GM21360 (cell line): ENCODE measurements around the gene URI1.

ENCODE experiments used
- ATAC-seq: cut with Tn5 transposase; IDR thresholded peaks from one replicate; pipeline ENCODE4 v1.9.1; 2021; ENCODE audit warnings: mild to moderate bottlenecking, moderate library complexity; ENCODE audit not compliant: unreplicated experiment

URI1 gene

DNA sequence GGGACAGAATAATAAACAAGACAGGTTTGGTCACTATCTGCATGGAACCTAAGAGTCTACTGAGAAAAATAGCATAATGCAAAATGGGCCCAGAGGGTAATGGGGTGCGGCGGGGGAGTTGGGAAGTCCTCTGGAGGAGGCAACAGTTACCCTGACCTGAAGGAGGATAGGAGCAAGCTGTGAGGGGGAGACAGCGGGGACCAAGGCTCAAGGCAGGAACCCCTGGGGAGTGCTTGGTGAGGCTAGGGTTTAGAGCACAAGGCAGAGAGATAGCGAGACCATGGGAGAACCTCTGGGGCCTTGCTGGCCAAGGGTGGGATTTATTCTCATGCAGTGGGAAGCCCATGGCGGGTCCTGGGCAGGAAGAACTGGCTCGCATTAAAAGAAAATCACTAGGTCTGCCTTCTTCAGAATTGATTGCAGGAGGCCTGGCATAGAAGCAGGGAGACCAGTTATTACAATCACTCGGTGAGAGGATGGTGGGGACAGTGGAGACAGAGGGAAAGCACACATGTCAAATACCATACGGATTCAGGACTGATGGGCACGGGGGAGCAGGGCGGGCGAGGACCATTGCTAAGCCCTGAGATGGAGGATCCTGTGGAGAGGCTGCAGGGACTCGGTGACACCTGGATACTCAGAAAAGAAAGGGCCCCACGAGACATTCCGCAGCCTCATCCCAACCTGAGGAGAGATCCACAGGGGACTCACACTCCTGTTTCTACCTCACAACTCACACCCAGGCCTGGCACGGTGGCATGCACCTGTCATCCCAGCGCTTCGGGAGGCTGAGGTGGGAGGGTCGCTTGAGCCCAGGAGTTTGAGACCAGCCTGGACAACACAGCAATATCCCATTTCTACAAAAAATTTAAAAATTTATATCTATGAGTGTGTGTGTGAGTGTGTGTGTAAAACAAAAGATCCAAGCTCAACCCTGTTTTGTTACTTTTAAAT is 110.4 kb downstream of the URI1 start:
- ATAC-seq = no peak

DNA sequence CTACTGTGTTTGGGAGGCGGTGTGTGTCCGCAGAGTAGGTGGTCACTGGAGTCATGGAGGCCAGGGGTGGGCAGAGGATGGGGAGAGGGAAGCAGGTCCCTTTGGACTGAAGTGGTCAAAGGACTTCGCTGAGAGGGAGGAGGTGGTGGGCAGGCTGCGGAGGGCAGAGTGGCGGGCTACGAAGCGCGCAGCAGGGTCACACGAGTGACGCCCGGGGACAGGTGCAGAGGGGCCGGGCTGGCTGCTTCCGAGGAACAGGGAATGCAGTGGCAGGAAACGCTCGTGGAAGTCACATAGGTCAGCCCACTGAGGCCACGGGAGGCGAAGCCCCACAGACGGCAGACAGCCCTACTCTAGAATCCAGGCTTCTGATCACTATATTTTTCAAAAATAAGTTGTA is 111.5 kb downstream of the URI1 start:
- ATAC-seq = no peak

DNA sequence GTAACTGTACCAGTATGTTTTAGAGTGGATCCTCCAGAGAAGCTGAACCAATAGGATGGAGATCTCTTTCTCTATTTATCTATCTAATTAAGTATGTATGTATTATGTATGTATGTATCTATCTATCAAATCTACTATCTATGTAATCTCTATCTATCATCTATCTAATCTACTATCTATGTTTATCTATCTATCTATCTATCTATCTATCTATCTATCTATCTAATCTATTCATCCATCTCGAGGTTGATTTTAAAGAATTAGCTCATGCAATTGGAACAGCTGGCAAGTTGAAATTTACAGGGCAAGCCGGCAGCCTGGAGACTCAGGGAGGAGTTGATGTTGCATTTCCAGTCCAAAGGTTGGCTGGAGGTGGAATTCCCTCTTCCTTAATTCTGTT is 112.2 kb downstream of the URI1 start:
- no peak for ATAC-seq

DNA sequence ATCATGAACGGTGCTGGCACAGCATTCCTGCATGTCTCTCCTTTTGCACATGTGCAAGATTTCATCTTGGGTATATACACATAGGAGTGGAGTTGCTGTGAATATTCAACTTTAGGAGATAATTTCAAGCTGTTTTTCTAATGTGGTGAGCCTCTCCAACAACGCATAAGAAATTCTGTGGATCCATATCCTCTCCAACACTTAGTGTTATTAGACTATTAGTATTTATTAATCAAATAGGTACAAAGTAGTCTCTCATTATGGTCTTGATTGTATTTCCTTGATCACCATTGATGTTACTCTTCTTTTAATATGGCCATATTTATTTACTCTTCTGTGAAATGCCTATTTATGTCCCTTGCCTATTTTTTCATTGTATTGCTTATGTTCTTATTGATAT is 114.5 kb downstream of the URI1 start:
- ATAC-seq = no peak

DNA sequence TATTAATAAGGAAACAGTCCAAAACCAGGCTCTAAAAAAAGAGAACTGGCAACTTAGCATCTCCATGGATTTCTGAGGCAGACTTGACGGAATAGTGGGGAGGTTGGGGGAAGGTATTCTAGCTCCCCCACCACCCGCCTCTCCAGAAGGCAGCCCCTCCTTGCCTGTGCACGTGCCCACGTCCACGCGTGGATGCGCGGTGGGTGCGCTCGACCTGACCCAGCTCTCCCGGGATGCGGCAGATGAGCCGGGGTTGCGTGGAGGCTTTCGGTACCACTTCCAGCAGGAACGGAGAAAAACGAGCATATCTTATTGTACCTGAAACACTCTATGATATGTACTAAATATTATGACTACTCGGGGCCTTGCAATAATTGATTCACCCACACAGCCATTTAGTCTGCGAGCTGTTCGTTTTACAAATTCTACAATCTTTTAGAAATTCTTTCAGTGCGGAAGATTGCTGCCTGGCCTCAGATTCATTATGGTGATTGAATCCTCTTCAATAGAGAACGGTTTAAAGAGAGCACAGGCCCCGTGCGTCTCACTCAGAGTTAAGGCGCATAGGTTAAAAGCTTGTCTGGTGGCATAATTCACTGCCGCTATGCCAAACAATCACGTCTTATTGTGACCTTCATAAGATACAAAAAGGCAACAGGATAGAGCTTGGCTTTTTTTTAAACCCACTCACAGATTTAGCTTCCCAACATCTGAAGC is 117.9 kb downstream of the URI1 start:
- ATAC-seq = no peak

DNA sequence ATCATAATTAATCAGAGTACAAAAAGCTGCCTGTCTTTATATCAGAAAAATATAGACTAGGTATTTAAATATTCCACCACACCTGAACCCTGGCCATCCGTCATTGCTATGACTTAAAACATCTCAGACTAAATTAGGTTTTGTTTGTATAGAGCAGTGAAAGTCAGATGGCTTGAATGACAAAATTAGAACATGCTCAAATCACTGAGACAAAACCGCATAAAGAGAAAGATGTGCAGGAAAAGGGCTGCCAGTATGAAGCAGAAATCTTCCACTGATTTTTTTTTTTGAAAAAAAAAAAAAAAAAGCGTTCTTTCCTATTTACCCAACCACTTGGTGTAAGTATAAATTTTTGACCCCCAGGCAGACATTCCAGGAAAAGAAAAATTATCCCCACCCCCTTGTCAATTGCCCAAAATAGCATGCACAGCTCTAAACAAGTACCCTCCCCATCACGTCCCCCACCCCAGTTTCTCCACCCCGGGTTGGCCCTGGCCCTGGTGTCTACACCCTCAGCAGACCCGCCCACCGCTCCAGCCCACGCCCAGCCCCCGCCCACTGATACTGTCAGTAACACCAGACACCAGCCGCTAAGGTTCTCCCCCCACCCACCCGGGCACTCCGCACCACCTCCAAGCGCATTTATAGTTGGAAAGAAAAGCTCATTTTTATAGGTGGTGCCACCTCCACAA is 118.6 kb downstream of the URI1 start:
- ATAC-seq = no peak

DNA sequence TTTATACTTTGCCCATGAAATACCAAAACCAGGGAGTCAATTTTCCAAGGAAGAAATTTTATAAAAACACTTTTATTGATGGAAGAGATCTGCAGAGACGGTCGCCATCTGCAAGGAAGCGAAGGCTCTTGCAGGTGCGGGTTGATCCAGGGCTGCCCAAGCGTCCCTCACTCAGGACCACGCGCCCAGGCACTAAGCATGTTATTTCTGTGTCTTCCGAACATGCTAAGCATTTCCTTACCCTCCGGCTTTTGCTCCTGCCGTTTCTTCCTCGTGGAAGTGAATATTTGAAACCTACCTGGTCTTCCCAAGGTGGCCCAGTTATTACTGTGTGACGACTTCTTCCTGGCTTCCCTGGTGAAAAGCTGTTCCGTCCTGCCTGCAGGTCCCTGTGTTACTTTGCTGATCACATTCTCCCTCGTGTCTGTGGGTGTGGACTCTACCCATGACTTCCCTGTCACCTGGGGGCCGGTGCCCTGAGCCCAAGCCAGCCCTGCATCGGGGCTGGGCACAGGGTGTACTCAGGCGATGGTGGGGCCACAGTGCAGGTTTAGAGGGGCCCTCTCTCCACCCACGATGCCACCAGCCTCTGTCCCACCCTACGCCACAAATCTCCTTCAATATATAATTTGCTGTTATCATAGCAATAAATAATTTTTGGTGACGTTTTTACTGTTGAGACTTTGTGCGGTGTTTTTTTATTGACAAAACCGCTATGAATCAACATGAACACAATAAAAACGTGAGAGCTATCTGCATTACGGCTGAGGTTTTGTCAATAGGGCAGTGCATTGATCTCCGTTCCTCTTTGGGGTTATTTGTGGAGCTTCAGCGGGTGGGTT is 119.4 kb downstream of the URI1 start:
- no peak for ATAC-seq

DNA sequence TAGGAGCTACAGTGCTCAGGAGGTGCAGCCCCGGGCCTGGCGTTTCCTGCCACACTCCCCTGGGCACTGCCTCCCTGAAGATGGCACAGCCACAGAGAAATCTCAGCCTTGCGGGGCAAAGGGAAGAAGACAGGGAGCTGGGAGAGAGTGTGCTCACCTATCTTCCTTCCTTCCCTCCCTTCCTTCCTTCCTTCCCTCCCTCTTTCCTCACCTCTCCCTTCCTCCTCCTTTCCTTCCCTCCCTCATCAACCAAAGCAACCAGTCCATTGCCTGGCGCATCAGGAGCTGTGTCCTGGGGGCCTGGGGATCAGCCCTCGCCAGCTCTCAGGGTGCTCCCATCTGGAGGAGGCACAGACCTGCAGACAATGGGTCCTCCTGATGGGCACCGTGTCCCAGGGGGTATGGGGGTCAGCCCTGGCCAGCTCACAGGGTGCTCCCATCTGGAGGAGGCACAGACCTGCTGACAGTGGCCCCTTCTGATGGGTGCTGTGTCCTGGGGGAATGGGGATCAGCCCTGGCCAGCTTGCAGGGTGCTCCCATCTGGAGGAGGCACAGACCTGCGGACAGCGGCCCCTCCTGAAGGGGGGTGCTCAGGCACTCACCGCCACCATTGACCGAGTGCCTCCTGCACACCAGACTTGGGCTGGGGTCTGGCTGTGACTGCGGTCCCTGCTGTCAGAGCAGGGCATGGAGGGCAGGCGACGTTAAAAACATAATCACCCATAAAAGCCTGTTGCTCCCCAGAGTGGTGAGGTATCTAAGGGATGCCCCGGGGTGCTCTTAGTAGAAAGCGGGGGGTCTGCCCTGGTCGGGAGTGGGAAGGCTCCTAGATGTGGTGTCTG is 120.2 kb downstream of the URI1 start:
- ATAC-seq = no peak

DNA sequence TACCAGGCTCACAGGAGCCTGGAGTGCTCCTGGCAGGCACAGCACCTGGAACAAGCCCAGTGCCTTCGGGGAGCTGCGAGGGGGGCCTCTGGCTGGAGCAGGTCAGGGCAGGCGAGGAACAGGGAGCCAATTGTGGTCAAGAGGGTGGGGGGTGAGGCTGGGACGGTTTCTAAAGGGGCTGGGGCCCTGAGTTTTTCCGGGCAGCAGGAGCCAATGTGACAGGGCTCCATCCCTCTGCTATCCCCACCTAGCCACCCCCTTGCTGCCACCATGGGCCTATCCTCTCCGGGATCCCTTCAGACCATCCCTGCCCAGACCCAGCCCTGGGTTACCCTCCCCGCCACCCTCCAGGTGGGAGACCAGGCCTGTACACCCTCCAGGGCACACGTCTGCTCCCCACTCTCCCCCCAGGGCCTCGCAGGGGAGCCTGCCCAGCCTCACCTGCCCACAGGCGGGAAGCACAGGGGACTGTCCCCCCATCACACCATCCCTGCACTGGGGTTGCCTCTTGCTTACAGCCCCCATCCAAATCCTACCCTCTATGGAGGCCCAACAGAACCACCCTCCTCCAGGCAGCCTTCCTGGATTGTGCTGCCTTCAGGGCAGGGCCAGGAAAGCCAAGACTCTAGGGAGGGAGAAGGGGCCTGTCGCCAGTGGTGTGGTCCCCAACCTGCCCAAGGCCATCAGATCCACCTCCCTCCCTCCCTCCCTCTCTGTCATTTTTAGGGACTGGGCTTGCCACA is 121.0 kb downstream of the URI1 start:
- no peak for ATAC-seq

DNA sequence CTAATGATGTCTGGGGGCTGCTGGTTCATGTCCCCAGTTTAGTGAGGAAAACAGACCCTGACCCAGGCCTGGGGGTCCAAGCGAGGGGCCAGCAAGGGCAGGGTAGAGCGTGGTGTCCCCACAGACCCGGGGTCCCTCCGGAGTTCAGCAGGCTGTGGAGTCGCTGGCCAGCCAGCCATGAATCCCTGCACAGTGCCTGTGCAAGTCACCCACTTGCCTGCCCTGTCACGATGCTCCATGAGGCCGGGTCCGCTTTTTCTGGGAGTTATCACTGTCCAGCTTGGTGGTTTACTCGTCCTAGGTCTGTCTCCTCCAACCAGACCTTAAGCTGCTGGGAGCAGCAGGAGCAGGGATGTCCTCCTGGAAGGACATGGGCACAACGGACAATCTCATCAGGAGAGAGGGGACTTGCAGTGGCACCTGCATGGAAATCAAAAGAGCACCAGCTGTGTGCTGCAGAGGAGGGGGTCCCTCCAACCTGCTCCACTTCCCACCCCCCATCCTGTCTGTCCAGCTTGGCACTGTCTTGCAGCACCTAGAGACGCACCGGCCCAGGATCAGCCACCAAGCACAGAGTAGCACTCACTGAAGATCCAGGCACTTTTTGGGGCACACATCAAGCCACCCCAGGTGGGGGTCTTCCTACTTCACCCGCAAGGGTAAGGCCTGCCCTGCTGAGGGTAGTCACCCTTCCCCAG is 121.8 kb downstream of the URI1 start:
- no peak for ATAC-seq

DNA sequence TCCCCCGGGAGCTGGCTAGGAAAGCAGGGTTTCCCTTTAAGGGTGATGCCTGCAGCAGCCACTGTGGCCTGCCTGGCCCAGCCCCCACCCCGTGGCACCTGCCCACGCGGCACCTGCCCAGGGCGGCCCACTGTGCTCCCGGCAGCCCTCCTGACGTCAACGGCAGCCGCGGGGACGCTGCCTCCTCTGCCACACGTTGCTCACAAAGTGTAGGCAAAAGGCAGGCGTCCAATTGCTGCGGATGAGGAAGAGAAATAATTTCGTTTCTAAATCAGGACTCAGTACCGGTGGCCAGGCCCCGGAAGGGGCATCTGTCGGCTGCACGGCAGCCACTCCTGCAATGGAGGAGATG is 122.3 kb downstream of the URI1 start:
- ATAC-seq = no peak

DNA sequence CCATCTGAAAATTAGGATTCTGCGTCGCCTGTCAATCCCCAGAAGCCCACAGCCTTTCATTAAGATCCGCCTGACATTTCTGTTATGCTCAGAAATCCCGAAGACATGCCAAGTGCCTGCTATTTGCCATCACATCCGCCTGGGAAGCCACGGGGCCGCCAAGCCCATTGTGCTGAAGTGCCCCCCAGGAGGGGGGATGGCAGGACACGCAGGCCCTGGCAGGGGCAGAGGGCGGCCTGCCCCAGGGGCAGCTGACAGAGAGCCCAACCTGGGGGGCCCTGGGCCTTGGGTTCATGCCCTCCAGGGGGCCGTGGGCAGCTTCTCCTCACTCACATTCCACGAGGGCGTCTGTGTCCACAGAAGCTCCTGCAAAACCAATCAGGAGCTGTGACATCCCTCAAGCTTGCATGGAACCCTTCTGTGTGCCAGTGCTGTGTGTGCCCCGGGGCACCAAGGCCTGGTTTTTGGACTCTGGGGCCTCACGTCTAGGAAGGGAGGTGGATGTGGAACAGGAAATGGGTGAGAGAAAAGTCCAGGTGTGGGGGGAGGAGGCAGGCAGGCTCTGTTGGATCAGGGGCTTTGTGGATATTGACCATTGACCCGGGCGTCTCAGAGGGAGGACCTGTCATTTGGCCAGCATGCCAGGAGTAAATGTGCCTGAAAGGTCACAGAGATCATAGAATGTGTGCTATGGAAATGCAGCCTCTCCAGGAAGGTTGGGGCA is 122.9 kb downstream of the URI1 start:
- no peak for ATAC-seq

DNA sequence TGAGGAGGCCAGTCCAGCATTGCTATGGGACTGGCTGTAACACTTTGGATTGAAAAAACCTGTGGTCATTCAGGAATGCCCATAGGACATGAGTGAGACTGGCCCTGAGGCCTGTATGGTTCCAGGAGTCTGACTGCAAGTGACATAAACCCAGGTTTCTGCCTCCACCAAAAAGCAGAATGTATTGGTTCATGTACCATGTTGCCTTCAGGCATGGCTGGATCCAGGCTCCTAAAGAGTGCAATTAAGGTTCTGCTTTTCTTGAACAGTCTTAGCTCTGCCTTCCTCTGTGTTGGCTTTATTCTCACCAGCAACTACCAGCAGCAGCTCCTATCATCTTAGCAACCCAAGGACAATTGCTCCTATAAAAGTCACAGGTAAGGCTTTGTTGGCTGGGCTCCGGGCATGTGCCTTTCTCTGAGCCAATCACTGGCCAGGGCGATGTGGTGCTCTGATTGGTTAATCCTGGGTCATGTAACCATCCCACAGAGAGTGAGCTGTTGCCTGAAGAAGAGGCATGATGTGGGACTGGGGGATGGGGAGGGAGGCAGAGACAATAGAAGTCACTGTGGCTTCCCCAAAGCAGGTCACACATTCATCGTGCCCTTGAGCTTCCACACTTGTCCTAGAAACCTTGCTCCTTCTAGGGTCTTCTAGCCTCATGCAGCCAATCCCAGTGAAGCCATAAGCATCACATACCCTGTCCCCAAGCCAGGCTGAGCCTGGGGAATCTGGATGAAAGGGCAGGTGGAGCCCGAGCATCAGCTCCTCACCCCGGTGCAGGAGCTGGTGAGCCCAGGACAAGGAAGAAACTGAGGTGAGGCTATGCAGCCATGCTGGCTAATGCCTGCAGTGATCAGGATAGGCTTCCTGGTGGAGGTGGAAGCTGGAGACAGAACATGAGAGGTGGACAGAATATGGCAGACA is 123.9 kb downstream of the URI1 start:
- no peak for ATAC-seq
